GM11168 (cell line): ENCODE measurements around the gene SLX4IP.

Experiments
- in situ Hi-C: fragments of 300-500 bp; cut with MboI; formaldehyde crosslinking; loops from one replicate; pipeline ENCODE4 v1.12.0; 2022; ENCODE audit warnings: low sequenced_read_pairs; ENCODE audit not compliant: unreplicated experiment

SLX4IP gene

GRCh38 chr20:10665791-10666190, 230.7 kb downstream of the SLX4IP start:
- in situ Hi-C loops: no loop called here

- in situ Hi-C loops: no loop called here
Measured at GRCh38 chr20:10666221-10667076, 231.3 kb downstream of the SLX4IP start.

DNA sequence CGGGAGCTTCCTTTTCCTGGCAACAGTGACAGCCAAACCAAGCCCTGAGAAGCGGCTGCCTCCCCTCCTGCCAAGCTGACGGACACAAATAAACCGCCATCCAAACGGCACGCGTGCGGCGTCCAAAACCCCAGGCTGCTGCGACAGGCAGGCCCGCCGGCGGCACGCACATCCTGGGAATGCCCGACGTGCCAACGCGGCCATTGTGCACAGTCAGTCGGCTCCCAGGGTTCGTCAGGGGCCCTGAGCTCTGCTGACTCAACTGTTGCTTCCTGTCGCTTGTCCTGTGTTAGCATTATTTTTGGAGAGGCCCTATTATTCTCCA, 231.9 kb downstream of the SLX4IP start:
- in situ Hi-C loops: no loop called here

- in situ Hi-C loops: no loop called here
Measured at GRCh38 chr20:10667560-10668167, 232.6 kb downstream of the SLX4IP start.

GRCh38 chr20:10668677-10669368, 233.7 kb downstream of the SLX4IP start:
- in situ Hi-C loops: no loop called here

DNA sequence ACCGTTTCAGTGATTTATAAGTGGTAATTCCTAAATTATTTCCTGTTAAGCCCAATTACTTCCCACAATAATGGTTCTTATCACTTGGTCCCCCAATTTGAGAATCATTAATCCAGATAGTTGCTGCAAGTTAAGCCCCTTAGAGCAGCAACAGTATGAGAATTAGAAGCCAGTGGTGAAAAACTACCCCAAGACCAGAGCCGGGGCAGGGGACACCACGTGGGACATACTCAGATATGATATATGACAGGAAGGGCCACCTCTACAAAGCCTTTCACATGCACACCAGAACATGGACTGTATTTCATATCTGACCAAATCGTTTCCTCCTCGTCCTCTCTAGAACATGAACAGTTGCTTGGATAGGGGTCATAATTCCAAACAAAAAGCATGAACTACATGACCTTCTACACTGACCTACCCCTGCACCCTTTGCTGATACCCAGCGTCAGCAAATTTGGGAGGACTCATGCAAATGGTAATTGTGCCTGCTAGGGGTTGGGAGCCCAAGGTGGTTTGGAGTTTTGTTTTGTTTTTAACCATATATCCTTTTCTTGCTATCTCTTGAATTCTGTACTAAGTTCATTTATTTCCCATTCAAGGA, 234.8 kb downstream of the SLX4IP start:
- in situ Hi-C loops: loop anchor here (10.0 kb wide), 1 partner anchor 235 kb away; the partner anchor contains the start of genes MKKS and SLX4IP

DNA sequence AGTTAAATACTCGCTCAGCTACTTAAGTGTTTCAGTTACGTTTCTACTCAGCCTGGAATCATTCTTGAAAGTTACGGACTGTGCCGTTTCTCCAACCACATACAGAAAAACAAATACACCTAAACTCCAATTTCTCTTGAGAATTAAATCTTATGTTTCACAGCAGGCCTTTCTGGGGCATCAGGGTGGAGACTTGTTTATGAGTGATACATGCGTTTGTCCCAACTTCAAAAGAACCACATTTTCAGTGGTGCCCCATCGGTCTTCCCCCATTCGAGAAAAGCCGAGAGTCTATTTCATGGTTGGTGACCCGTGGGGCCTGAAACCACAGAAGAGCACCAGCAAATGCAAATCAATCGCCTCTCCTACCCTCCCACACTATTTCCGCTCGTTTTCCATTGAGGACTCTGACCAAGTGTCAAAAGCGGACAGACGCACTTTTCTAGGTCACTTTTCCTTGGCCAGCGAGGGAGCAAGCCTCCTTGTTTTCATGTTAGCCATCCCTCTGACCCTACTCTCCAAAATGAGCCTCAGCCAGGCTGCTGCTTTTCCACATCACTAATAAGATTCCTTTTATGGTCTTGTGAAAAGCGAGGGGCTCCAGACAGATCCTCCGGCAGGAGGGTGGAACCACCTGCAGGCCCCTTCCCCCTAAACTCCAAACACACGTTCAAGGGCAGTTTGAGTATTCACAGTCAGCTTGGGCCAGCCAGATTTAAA, 235.6 kb downstream of the SLX4IP start:
- in situ Hi-C loops: loop anchor here (10.0 kb wide), 1 partner anchor 236 kb away; the partner anchor contains the start of genes MKKS and SLX4IP

- in situ Hi-C loops: loop anchor here (10.0 kb wide), 1 partner anchor 237 kb away; the partner anchor contains the start of genes MKKS and SLX4IP
Measured at GRCh38 chr20:10671221-10671918, 236.3 kb downstream of the SLX4IP start.

DNA sequence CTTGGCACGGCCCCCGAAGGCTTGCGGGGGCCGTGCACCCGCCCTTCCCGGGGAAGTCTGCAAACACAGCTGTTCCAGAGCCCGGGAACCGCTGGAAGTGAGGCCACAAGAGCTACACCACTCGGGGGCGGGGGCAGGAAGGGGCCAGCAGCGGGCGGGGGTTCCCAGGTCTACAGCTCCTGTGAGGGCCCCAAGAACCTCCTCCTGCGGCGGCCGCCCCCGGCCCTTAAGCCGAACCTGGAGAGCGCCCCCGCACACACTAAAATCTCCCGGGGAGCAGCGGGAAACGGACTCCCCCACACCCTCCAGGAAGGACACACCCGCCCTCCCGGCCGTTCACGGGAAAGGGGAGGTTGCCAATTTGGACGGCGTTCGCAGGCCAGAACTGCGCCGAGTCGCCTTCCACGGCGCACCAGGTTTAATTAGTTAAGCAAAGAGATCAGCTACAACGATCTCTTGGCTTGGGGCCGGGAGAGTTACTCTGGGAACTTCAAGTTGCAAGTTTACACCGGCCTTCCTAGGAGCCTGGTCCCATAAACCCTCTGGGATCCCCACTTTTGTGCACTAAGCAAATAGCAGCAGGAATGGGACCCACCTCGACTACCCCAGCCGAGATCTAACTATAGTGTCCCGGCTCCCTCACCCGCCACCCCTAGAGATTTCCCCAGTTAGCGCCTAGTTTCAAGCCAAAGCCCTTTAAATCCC, 237.0 kb downstream of the SLX4IP start:
- in situ Hi-C loops: loop anchor here (10.0 kb wide), 1 partner anchor 237 kb away; the partner anchor contains the start of genes MKKS and SLX4IP

- in situ Hi-C loops: loop anchor here (10.0 kb wide), 1 partner anchor 238 kb away; the partner anchor contains the start of genes MKKS and SLX4IP
Measured at GRCh38 chr20:10672624-10673127, 237.6 kb downstream of the SLX4IP start.

DNA sequence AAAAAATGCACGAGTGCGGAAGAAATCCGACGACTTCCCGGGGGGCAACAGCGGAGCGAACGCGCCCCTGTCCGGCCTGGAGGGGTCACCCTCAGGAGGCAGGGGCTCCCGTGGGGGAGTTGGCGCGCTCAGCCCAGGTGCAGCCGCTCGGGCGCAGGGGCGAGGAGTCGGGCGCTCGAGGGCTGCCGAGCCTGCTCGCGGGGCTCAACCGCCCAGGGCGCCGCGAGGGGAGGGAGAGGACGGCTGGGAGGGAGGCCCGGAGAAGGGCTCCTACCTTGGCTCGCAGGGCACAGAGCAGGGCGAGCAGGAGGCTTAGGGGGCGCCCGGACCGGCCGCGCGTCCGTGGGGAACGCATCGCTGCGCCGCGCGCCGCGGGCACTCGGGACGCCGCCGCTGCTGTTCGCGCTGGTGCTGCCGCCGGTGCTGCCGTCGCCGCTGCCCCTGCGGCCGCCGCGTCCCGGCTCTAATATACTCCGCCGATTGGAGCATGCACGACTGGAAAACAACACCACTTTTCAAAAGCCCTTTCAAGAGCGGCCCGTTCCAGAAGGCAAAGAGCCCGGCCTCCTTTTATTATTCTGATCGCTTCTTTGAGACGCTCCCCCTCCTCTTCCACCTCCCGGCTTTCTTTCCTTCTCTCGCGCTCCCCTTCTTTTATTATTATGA, 238.2 kb downstream of the SLX4IP start:
- in situ Hi-C loops: loop anchor here (10.0 kb wide), 1 partner anchor 239 kb away; the partner anchor contains the start of genes MKKS and SLX4IP

DNA sequence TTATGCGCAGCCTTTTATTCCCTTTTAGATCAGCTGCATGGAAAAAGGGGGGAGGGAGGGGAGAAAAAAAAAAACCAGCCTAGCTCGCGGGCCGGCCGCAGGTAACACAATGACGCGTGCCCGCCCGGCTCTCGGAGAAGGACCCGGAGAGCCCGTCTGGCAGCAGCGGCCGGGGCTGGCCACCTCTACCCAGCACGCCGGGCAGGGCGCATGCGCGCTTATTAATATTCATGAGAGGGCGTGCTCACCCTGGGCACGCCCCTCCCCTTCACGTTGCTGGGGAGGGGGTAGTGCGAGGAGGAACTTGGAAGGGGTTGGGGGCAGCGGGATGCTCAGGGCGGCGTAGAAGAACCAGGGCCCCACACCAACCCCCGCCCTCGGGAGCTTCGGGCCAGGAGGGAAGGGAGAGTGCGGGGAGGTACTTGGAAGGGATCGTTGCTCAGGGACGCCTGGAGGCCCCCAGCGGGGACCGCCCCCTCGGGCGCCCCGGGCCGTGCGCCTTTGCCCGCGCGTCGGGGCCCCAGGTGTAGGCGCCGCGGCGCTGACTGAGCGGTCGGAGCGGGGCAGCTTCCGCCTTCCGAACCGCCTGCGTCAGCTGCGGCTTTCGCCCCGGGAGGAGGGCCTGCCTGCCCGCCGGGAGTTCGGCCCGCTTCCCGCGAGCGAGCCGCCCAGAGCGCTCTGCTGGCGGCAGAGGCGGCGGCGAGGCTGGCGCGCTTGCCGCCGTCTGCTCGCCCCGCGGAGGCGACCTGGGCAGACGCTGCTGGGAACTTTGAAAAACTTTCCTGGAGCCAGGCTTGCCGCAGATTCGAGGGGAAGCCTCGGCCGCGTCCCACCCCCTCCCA, 239.0 kb downstream of the SLX4IP start, which contains the start of gene JAG1:
JAG1 (minus strand) TSS at position 158 of the 842 bp plus-strand sequence. CDS start 469 bp downstream, outside the sequence.
- in situ Hi-C loops: loop anchor here (10.0 kb wide), 1 partner anchor 239 kb away; the partner anchor contains the start of genes MKKS and SLX4IP

DNA sequence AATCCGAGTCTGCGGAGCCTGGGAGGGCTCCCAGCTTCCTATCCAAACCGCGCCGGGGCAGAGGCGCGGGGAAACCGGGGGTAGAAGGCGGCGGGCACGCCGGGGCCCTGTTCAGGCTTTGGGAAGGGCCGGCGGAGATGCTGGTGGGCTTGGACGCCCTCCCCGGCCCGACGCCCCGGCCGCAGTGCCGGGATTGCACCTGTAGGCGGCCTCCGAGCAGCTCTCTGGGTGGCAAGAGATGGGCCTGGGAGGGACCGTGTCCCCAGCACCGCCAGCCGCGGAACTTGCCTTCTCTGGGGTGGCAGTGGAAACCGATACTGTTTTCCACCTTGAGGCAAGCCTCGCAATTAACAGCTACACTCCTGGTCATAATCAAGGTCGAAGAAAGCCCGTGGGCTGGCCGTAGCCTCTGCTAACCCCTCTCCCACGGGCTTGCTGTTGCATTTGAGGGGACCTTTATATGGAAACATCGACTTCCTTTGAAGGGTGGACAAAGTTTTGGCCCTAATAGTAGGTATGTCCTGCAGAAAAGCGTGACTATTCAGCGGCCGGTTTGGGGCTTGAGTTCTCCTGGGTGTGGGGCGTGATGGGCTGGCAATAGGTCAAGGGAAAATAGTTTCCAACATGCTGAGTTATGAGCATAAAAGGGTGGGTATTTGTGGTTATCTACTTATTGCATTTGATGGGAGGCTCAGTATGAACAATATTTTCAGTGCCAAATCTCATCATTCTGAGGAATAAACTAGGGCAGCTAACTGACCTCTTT, 239.8 kb downstream of the SLX4IP start:
- in situ Hi-C loops: loop anchor here (10.0 to 25.0 kb wide), 3 partner anchors 240 to 862 kb away; partner anchors contain the start of genes MKKS and SLX4IP

DNA sequence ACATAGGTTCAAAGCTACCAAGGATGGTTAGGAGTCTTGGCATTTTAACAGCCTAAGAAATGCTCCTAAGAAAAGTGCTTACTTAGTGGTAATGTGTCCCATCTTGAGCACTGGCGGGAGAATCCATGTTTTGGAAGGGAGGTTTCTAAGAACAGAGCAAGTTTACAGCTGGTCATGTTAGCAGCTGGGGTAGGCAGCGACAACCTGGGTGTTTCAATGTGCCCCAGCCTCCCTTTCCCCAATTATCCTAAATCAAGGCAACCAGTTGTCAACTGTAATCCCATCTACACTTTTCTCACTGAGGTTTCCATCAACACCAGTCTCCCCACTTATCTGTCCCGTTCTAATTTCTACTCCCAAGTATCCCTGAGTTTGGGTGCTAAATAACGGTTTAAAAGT, 240.3 kb downstream of the SLX4IP start:
- in situ Hi-C loops: loop anchor here (10.0 to 25.0 kb wide), 3 partner anchors 241 to 862 kb away; partner anchors contain the start of genes MKKS and SLX4IP

- in situ Hi-C loops: loop anchor here (10.0 to 25.0 kb wide), 3 partner anchors 242 to 861 kb away; partner anchors contain the start of genes MKKS and SLX4IP
Measured at GRCh38 chr20:10676518-10676917, 241.4 kb downstream of the SLX4IP start.
